ENCODE data around the gene CTF1. TPM values are rescaled to one million over a fixed set of nuclear protein-coding genes. Genes with fewer than 3 reads are reported as not detected.
A peak's percentile ranks its signal among the peaks of the same experiment; 100 is the strongest.

Gene CTF1
- total and polyA plus RNA-seq, 12 donors = 2.1 to 13.9 (median 5.8) TPM

- peak overlapping the region; percentile 85 to 96 (median 93) for H3K27ac ChIP-seq
- intact Hi-C loops (cut with DNase I) = loop anchor here in 1 of 2 donors (10.0 kb wide), 1 partner anchor 90 kb away; the partner anchor contains the start of gene ZNF629
- TF ChIP-seq POLR2A (IDR thresholded peaks at IDR 0.05) = peak; percentile 66 to 90
- TF ChIP-seq, protein P1, sequence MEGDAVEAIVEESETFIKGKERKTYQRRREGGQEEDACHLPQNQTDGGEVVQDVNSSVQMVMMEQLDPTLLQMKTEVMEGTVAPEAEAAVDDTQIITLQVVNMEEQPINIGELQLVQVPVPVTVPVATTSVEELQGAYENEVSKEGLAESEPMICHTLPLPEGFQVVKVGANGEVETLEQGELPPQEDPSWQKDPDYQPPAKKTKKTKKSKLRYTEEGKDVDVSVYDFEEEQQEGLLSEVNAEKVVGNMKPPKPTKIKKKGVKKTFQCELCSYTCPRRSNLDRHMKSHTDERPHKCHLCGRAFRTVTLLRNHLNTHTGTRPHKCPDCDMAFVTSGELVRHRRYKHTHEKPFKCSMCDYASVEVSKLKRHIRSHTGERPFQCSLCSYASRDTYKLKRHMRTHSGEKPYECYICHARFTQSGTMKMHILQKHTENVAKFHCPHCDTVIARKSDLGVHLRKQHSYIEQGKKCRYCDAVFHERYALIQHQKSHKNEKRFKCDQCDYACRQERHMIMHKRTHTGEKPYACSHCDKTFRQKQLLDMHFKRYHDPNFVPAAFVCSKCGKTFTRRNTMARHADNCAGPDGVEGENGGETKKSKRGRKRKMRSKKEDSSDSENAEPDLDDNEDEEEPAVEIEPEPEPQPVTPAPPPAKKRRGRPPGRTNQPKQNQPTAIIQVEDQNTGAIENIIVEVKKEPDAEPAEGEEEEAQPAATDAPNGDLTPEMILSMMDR (IDR thresholded peaks at IDR 0.05) = peak in 1 of 6 experiments; percentile 10
- WGBS, 4 donors = 0% methylated on average over 15 to 85 of the region's 85 CpGs
- no peaks in the 10 kb centered on the region for H3K9me3 ChIP-seq (replicated peaks in 1 of 3)
- H3K4me1 ChIP-seq (replicated peaks in 1 of 2) = peaks cover 16 to 19% of the 10 kb centered on the region in 2 donors
- H3K27me3 ChIP-seq = no peaks in the 10 kb centered on the region
- peak; percentile 91 to 96 (median 92) for DNase-seq
- peak overlapping the region; percentile 47 to 92 (median 62) for H3K4me3 ChIP-seq
- no peaks in the 10 kb centered on the region for H3K36me3 ChIP-seq (replicated peaks in 1 of 2)
Observed at GRCh38 chr16:30874821-30875717, 21.3 kb upstream of the CTF1 start.

GRCh38 chr16:30875871-30876801, 20.3 kb upstream of the CTF1 start:
- Histone ChIP-seq H3K9me3 (replicated peaks in 1 of 3) (no peaks in the 10 kb centered on the region), H3K27me3 (no peaks in the 10 kb centered on the region), H3K4me1 (replicated peaks in 1 of 2) (peaks cover 16 to 19% of the 10 kb centered on the region in 2 donors), H3K4me3 (peak overlapping the region in 3 of 4 donors; percentile 36 to 92 (median 66)), H3K36me3 (replicated peaks in 1 of 2) (no peaks in the 10 kb centered on the region), H3K27ac (peak overlapping the region; percentile 85 to 96 (median 93))
- peak in 3 of 7 donors; percentile 17 to 35 (median 32) for DNase-seq
- TF ChIP-seq, protein P1 (IDR thresholded peaks at IDR 0.05) = no peak
- TF ChIP-seq POLR2A (IDR thresholded peaks at IDR 0.05) = no peak
- 12 to 15% (median 14%) methylated on average over 12 of the region's 12 CpGs for WGBS, 4 donors
- intact Hi-C loops (cut with DNase I) = loop anchor here in 1 of 2 donors (10.0 kb wide), 1 partner anchor 91 kb away; the partner anchor contains the start of gene ZNF629

GRCh38 chr16:30876867-30877266, 19.5 kb upstream of the CTF1 start:
- peaks cover 16 to 19% of the 10 kb centered on the region in 2 donors for H3K4me1 ChIP-seq (replicated peaks in 1 of 2)
- H3K27me3 ChIP-seq = no peaks in the 10 kb centered on the region
- WGBS, 4 donors = 66 to 69% (median 67%) methylated on average over 5 of the region's 5 CpGs
- peak overlapping the region in 1 of 4 donors; percentile 66 for H3K4me3 ChIP-seq
- no peak for TF ChIP-seq POLR2A (IDR thresholded peaks at IDR 0.05)
- TF ChIP-seq, protein P1 (IDR thresholded peaks at IDR 0.05) = peak in 1 of 6 experiments; percentile 13
- DNase-seq = peak in 1 of 7 donors; percentile 19
- no peaks in the 10 kb centered on the region for H3K9me3 ChIP-seq (replicated peaks in 1 of 3)
- intact Hi-C loops (cut with DNase I) = loop anchor here in 1 of 2 donors (10.0 kb wide), 1 partner anchor 92 kb away; the partner anchor contains the start of gene ZNF629
- peak overlapping the region; percentile 85 to 96 (median 93) for H3K27ac ChIP-seq
- no peaks in the 10 kb centered on the region for H3K36me3 ChIP-seq (replicated peaks in 1 of 2)

Measured in adrenal gland (tissue), 12 donors.